Prostate gland (tissue), 2 donors: Measurements from ENCODE around the gene C4orf36.

Experiments
- CTCF ChIP-seq, 4 experiments: fragments of 200-600 bp in 2 of 4; fragments of 450-650 bp in 2 of 4; sonication (generic) in 2 of 4; IDR thresholded peaks; 1 replicate in 3 of 4; 2 replicates in 1 of 4; pipeline ENCODE4 v1.5.1; 2016 to 2019; ENCODE audit warnings: antibody characterized with exemption in 4 of 4, mild to moderate bottlenecking in 2 of 4, moderate library complexity in 2 of 4
- POLR2A ChIP-seq: fragments of 450-650 bp; IDR thresholded peaks from one replicate; pipeline ENCODE4 v1.6.1; 2016; ENCODE audit warnings: antibody characterized with exemption, mild to moderate bottlenecking
- POLR2AphosphoS5 ChIP-seq: sonication (generic); formaldehyde crosslinking; IDR thresholded peaks from one replicate; pipeline ENCODE4 v1.6.1; 2017; ENCODE audit warnings: antibody characterized with exemption

- TF ChIP-seq CTCF (IDR thresholded peaks at IDR 0.05) (no peak), POLR2AphosphoS5 (no peak), POLR2A (no peak)
These were observed 1.4 kb downstream of the C4orf36 start for GRCh38 chr4:86890790-86891189.
